ENCODE results near the gene COQ2. TPM values are rescaled to one million over a fixed set of nuclear protein-coding genes. Genes with fewer than 3 reads are reported as not detected.
A peak's percentile ranks its signal among the peaks of the same experiment; 100 is the strongest.

The COQ2 gene
- polyA plus RNA-seq, 2 donors, result 9.1 to 12.5 TPM

DNA sequence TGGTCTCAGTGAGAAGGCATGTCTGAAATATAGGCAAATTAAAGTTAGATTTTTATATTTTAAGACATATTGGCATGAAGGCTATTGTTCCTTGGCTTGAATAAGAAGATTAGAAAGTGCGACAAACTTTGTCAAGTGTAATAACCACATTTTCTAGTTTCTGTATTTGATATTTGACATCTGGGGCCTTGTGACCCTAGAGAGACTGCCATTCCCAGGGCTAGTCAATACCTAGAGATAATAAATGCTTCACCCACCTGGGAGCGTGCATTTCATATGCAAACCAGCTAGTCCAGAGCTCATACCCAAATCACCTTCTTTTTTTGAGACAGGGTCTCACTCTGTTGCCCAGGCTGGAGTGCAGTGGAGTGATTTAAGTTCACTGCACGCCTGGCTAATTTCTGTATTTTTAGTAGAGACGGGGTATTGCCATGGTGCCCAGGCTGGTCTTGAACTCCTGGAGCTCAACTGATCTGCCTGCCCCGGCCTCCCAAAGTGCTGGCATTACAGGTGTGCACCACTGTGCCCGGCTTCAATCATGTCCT lies 62.6 kb downstream of the COQ2 start:
- Histone ChIP-seq H3K4me1 (ENCODE audit: control insufficient read depth in 2 of 2, insufficient read depth in 2 of 2, low read length in 1 of 2) (peaks cover 0 to 7% of the 10 kb centered on the region in 2 donors), H3K27ac (ENCODE audit: low read depth in 2 of 2, low read length in 1 of 2) (no peak overlapping the region), H3K4me3 (ENCODE audit: low read depth in 1 of 2, low read length in 2 of 2) (no peak overlapping the region), H3K27me3 (ENCODE audit: control insufficient read depth in 1 of 2, insufficient read depth in 2 of 2, low read length in 2 of 2) (no peaks in the 10 kb centered on the region), H3K9me3 (ENCODE audit: control insufficient read depth in 2 of 2, insufficient read depth in 1 of 2, low read depth in 1 of 2, low read length in 1 of 2) (no peaks in the 10 kb centered on the region), H3K36me3 (ENCODE audit: control insufficient read depth in 2 of 2, insufficient read depth in 2 of 2, low read length in 1 of 2) (no peaks in the 10 kb centered on the region)
- WGBS, 2 donors, result 94 to 97% methylated on average over 6 of the region's 6 CpGs

DNA sequence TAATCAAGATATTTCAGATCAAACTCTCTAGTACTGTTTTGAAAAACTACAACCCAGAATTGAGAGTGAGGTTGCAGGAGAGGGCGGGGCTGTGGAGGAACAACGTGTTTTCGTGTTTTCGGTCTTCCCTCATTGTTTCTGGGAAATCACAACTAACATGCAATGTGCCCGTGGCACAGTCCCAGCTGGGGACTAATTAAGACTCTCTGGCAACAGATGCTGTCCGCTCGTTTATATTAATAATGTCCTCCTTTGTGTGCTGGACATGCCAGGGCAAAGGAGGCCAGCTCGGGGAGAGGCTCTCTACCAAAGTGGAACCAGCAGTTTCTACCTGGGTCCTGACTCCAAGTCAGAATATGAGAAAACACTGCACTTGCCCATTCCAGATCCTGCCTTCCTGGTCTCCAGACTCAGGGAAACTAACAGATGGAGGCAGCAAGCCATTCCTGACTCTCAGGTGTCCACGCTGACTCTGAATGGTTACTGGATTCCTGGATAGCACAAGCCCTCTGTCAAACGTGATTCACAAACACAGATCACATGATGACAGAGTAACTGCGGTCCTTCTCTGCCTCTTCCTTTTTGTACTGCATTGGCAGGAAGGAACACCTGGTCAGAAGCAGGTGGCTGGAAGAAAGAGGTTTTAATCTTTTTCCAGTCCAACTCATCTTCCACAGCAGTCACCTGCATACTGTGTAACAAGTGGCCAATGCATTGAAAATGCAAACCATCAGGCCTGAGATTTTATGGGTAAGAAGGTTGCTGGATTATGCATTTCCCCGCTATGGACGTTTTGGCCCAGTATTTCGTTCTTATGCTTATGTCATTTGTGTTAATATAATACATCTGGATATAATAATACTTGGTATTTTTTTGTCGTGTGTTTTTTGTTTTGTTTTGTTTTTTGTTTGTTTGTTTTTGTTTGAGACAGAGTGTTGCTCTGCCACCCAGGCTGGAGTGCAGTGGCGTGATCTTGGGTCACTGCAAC lies 65.0 kb downstream of the COQ2 start:
- no peaks in the 10 kb centered on the region for H3K27me3 ChIP-seq (ENCODE audit: control insufficient read depth in 1 of 2, insufficient read depth in 2 of 2, low read length in 2 of 2)
- no peaks in the 10 kb centered on the region for H3K9me3 ChIP-seq (ENCODE audit: control insufficient read depth in 2 of 2, insufficient read depth in 1 of 2, low read depth in 1 of 2, low read length in 1 of 2)
- H3K4me3 ChIP-seq (ENCODE audit: low read depth in 1 of 2, low read length in 2 of 2), result peak overlapping the region in 1 of 2 donors; percentile 7
- no peaks in the 10 kb centered on the region for H3K36me3 ChIP-seq (ENCODE audit: control insufficient read depth in 2 of 2, insufficient read depth in 2 of 2, low read length in 1 of 2)
- H3K27ac ChIP-seq (ENCODE audit: low read depth in 2 of 2, low read length in 1 of 2), result peak overlapping the region; percentile 81 to 91
- H3K4me1 ChIP-seq (ENCODE audit: control insufficient read depth in 2 of 2, insufficient read depth in 2 of 2, low read length in 1 of 2), result peaks cover 0 to 8% of the 10 kb centered on the region in 2 donors
- WGBS, 2 donors, result 35 to 42% methylated on average over 16 of the region's 16 CpGs

DNA sequence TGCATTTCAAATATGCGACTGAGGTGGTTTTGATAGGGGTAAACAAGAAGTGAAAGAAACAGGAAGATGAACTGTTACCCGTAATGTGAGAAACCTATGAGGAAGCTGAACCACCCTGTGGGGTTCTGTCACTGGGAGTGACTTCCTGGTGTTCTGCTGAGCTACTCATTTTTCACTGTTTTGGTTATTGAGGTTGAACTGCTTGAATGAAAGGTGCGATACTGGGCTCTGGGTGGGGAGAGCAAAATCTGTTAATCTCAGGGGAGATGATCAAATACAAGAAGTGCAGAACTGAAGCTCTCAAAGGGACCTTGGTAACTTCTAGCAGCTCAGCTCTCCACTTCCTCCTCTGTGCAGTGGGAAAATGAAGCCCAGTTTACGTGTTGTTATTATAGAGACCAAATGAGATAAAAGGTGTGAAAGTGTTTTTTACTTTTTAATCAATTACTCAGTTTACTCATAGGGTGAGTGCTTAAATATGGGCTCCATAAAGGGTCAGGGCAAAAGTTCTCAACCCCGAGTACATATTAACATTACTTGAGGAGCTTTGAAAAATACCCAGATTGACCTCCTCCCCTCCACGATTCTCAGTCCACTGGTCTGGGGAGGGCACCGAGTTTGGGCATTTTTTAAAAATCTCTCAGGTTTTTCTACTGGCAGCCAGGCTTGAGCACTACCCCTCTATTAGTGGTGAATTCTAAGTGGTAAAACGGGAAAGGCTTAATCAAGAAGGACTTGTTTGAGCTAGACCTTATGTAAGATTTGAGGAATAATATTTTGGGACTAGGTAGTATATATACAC lies 66.7 kb downstream of the COQ2 start:
- Histone ChIP-seq H3K27me3 (ENCODE audit: control insufficient read depth in 1 of 2, insufficient read depth in 2 of 2, low read length in 2 of 2) (no peaks in the 10 kb centered on the region), H3K9me3 (ENCODE audit: control insufficient read depth in 2 of 2, insufficient read depth in 1 of 2, low read depth in 1 of 2, low read length in 1 of 2) (no peaks in the 10 kb centered on the region), H3K36me3 (ENCODE audit: control insufficient read depth in 2 of 2, insufficient read depth in 2 of 2, low read length in 1 of 2) (no peaks in the 10 kb centered on the region), H3K27ac (ENCODE audit: low read depth in 2 of 2, low read length in 1 of 2) (peak overlapping the region; percentile 79 to 92), H3K4me1 (ENCODE audit: control insufficient read depth in 2 of 2, insufficient read depth in 2 of 2, low read length in 1 of 2) (peaks cover 0 to 11% of the 10 kb centered on the region in 2 donors), H3K4me3 (ENCODE audit: low read depth in 1 of 2, low read length in 2 of 2) (no peak overlapping the region)
- WGBS, 2 donors, result 57 to 62% methylated on average over 8 of the region's 8 CpGs

DNA sequence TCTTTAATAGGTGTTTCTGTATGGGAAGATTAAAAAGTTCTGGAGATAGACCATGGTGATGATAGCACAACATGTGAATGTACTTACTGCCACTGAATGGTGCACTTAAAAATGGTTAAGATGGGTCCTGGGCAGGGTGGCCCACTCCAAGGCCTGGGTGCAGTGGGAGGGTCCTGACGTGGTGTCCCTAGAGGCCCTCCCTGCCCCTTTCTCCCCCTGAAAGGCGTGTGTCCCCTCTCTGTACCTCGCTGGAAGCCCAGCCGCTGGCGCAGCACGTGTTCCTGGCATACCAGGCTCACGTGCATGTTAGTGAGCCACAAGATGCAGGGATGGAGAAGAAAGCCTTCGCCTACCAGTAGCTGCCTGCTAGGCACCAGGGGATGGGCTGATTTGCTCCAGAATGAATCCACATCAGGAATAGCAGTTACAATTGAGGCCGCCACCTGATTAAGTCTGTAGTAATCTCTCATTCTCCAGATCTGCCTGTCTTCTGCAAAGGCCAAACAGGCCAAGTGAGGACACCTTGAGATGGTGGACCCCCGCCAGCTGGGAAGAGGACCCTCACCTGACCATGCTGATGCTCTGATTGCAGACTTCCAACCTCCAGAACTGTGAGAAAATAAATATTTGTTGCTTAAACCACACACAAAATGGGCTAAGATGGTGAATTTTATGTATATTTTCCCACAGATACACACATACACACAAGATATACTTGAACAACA lies 67.5 kb downstream of the COQ2 start:
- WGBS, 2 donors, result 87 to 92% methylated on average over 10 of the region's 10 CpGs

DNA sequence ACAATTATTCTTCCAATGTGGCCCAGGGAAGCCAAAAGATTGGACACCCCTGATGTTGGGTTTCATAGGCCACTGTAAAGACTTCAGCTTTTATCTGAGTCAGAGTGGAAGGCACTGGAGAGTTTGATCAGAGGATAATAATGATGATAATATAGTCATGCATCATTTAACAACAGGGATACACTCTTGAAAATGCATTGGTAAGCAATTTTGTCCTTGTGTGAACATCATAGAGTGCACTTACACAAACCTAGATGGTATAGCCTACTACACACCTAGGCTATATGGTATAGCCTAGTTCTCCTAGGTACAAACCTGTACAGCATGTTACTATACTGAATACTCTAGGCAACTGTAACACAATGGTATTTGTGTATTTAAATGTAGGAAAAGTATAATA lies 70.5 kb downstream of the COQ2 start:
- no peak overlapping the region for H3K4me3 ChIP-seq (ENCODE audit: low read depth in 1 of 2, low read length in 2 of 2)
- H3K4me1 ChIP-seq (ENCODE audit: control insufficient read depth in 2 of 2, insufficient read depth in 2 of 2, low read length in 1 of 2), result peaks cover 0 to 8% of the 10 kb centered on the region in 2 donors
- H3K27ac ChIP-seq (ENCODE audit: low read depth in 2 of 2, low read length in 1 of 2), result peak overlapping the region; percentile 77 to 82
- H3K27me3 ChIP-seq (ENCODE audit: control insufficient read depth in 1 of 2, insufficient read depth in 2 of 2, low read length in 2 of 2), result no peaks in the 10 kb centered on the region
- H3K9me3 ChIP-seq (ENCODE audit: control insufficient read depth in 2 of 2, insufficient read depth in 1 of 2, low read depth in 1 of 2, low read length in 1 of 2), result no peaks in the 10 kb centered on the region
- no peaks in the 10 kb centered on the region for H3K36me3 ChIP-seq (ENCODE audit: control insufficient read depth in 2 of 2, insufficient read depth in 2 of 2, low read length in 1 of 2)

More for the DNA sequence above, 67.5 kb downstream of the COQ2 start:
- no peaks in the 10 kb centered on the region for H3K27me3 ChIP-seq (ENCODE audit: control insufficient read depth in 1 of 2, insufficient read depth in 2 of 2, low read length in 2 of 2)
- peak overlapping the region; percentile 78 to 92 for H3K27ac ChIP-seq (ENCODE audit: low read depth in 2 of 2, low read length in 1 of 2)
- peaks cover 0 to 11% of the 10 kb centered on the region in 2 donors for H3K4me1 ChIP-seq (ENCODE audit: control insufficient read depth in 2 of 2, insufficient read depth in 2 of 2, low read length in 1 of 2)
- H3K36me3 ChIP-seq (ENCODE audit: control insufficient read depth in 2 of 2, insufficient read depth in 2 of 2, low read length in 1 of 2), result no peaks in the 10 kb centered on the region
- no peak overlapping the region for H3K4me3 ChIP-seq (ENCODE audit: low read depth in 1 of 2, low read length in 2 of 2)
- no peaks in the 10 kb centered on the region for H3K9me3 ChIP-seq (ENCODE audit: control insufficient read depth in 2 of 2, insufficient read depth in 1 of 2, low read depth in 1 of 2, low read length in 1 of 2)

Other genes with a start within 250 kb of the COQ2 start
- 10 to 100 TPM in 1 of 2 donors, 1 to 10 TPM in 1; 9.8 to 25.4 TPM for gene COPS4, start 249.6 kb downstream of the COQ2 start, polyA plus RNA-seq
- 10 to 100 TPM; 49.1 to 88.4 TPM for gene PLAC8, start 170.1 kb downstream of the COQ2 start, polyA plus RNA-seq
- gene HPSE, start 50.0 kb upstream of the COQ2 start, polyA plus RNA-seq, result 10 to 100 TPM; 15.9 to 16.7 TPM
- 1 to 10 TPM; 4.3 to 6.6 TPM for gene HELQ, start 171.0 kb upstream of the COQ2 start, polyA plus RNA-seq
- gene MRPS18C, start 171.3 kb upstream of the COQ2 start, polyA plus RNA-seq, result 10 to 100 TPM; 28.9 to 29.2 TPM
- gene ABRAXAS1, start 200.3 kb upstream of the COQ2 start, polyA plus RNA-seq, result 1 to 10 TPM; 2.8 to 4.3 TPM

Measured in esophagus (tissue), 2 donors.